ENCODE measurements around the gene SPEN.

The SPEN gene

DNA sequence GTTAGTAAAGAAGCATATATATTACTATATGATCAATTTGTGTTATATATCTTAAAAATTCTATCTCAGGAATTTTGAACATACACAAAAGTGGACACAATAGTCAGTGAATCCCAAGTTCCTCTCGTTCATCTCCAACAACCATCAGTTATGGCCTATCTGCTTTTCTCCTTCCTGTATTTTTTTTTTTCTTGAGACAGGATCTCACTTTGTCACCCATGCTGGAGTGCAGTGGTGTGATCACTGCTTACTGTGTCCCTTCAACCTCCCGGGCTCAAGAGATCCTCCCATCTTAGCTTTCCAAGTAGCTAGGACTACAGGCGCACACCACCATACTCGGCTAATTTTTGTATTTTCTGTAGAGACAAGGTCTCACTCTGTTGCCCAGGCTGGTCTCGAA, 9.4 kb downstream of the SPEN start:
- peaks cover 2% of the 10 kb centered on the region for H3F3A ChIP-seq (ENCODE audit: control insufficient read depth, insufficient read depth)
- H3K4me2 ChIP-seq (ENCODE audit: low read length): no peak overlapping the region
- H3K27me3 ChIP-seq (ENCODE audit: control insufficient read depth, low read length): no peaks in the 10 kb centered on the region
- peaks cover 28% of the 10 kb centered on the region for H4K20me1 ChIP-seq (ENCODE audit: control insufficient read depth, insufficient read depth, low read depth, low read length)
- H3K9me2 ChIP-seq (replicated peaks; ENCODE audit: control insufficient read depth, low read length): no peaks in the 10 kb centered on the region
- H3K4me1 ChIP-seq (ENCODE audit: control insufficient read depth, low read length): peaks cover 42% of the 10 kb centered on the region
- H3K9me3 ChIP-seq (ENCODE audit: control insufficient read depth, insufficient read depth, low read length): no peaks in the 10 kb centered on the region
- peaks cover 100% of the 10 kb centered on the region for H3K79me2 ChIP-seq (ENCODE audit: control insufficient read depth, low read length)
- no peak overlapping the region for H3K27ac ChIP-seq (ENCODE audit: low read depth, low read length)
- TF ChIP-seq, protein P1, sequence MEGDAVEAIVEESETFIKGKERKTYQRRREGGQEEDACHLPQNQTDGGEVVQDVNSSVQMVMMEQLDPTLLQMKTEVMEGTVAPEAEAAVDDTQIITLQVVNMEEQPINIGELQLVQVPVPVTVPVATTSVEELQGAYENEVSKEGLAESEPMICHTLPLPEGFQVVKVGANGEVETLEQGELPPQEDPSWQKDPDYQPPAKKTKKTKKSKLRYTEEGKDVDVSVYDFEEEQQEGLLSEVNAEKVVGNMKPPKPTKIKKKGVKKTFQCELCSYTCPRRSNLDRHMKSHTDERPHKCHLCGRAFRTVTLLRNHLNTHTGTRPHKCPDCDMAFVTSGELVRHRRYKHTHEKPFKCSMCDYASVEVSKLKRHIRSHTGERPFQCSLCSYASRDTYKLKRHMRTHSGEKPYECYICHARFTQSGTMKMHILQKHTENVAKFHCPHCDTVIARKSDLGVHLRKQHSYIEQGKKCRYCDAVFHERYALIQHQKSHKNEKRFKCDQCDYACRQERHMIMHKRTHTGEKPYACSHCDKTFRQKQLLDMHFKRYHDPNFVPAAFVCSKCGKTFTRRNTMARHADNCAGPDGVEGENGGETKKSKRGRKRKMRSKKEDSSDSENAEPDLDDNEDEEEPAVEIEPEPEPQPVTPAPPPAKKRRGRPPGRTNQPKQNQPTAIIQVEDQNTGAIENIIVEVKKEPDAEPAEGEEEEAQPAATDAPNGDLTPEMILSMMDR (IDR thresholded peaks at IDR 0.05; ENCODE audit: low read depth, low read length, poor library complexity, severe bottlenecking): no peak
- no peak for TF ChIP-seq EZH2phosphoT487 (IDR thresholded peaks at IDR 0.05; ENCODE audit: borderline replicate concordance, low read length)
- H3K4me3 ChIP-seq (ENCODE audit: low read length): no peak overlapping the region
- H3K36me3 ChIP-seq (ENCODE audit: control insufficient read depth, low read length): peaks cover 21% of the 10 kb centered on the region

DNA sequence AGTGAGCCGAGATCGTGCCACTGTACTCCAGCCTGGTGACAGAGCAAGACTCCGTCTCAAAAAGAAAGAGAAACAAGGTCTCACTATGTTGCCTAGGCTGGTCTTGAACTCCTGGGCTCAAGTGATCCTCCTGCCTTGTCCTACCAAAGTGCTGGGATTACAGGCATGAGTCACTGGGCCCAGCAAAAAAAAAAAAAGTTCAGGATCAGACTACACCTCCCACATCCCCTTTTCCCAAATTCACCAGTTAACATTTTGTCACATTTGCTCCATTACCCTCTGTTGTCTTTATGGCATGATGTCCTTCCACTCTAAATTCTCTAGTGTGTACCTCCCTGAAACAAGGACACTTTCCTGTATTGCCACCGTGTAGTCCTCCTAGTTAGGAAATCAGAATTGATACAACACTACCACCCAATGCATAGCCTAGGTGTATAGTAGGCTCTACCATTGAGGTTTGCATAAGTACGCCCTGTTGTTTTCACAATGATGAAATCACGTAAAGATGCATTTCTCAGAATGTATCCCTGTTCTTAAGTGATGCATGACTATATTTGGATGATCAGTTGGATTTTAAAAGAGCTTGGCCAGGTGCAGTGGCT, 10.7 kb downstream of the SPEN start:
- H3K79me2 ChIP-seq (ENCODE audit: control insufficient read depth, low read length): peaks cover 100% of the 10 kb centered on the region
- no peak overlapping the region for H3K27ac ChIP-seq (ENCODE audit: low read depth, low read length)
- H3K9me2 ChIP-seq (replicated peaks; ENCODE audit: control insufficient read depth, low read length): no peaks in the 10 kb centered on the region
- H3K4me1 ChIP-seq (ENCODE audit: control insufficient read depth, low read length): peaks cover 33% of the 10 kb centered on the region
- peaks cover 4% of the 10 kb centered on the region for H3F3A ChIP-seq (ENCODE audit: control insufficient read depth, insufficient read depth)
- no peaks in the 10 kb centered on the region for H3K9me3 ChIP-seq (ENCODE audit: control insufficient read depth, insufficient read depth, low read length)
- peaks cover 27% of the 10 kb centered on the region for H4K20me1 ChIP-seq (ENCODE audit: control insufficient read depth, insufficient read depth, low read depth, low read length)
- peaks cover 16% of the 10 kb centered on the region for H3K36me3 ChIP-seq (ENCODE audit: control insufficient read depth, low read length)
- no peak overlapping the region for H3K4me3 ChIP-seq (ENCODE audit: low read length)
- TF ChIP-seq EZH2phosphoT487 (IDR thresholded peaks at IDR 0.05; ENCODE audit: borderline replicate concordance, low read length): no peak
- TF ChIP-seq, protein P1 (IDR thresholded peaks at IDR 0.05; ENCODE audit: low read depth, low read length, poor library complexity, severe bottlenecking): no peak
- H3K27me3 ChIP-seq (ENCODE audit: control insufficient read depth, low read length): no peaks in the 10 kb centered on the region
- H3K4me2 ChIP-seq (ENCODE audit: low read length): no peak overlapping the region

DNA sequence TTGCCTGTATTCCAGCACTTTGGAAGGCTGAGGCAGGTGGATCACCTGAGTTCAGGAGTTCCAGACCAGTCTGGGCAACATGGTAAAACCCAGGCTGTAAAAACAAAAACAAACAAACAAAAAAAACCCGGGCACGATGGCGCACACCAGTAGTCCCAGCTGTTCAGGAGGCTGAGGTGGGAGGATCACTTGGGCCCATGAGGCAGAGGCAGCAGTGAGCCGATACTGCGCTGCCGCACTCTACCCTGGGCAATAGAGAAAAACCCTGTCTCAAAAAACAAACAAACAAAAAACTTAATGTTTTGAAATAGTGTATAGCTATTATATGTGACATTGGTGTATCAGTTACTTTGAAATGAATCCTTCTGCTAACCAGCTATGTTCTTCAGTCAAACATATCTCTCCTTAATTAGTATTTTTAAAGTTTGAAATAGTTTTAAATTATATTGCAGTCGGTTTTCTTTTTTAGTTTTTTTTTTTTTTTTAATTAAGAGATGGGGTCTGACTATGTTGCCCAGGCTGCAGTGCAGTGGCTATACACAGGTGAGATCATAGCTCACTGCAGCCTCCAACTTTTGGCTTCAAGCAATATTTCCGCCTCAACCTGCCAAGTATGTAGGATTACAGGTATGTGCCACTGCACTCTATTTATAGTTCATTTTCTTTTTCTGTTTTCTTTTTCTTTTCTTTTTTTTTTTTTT, 11.3 kb downstream of the SPEN start:
- Histone ChIP-seq H3K4me2 (ENCODE audit: low read length) (no peak overlapping the region), H3K9me3 (ENCODE audit: control insufficient read depth, insufficient read depth, low read length) (no peaks in the 10 kb centered on the region), H3F3A (ENCODE audit: control insufficient read depth, insufficient read depth) (peaks cover 6% of the 10 kb centered on the region), H3K4me1 (ENCODE audit: control insufficient read depth, low read length) (peaks cover 31% of the 10 kb centered on the region), H3K4me3 (ENCODE audit: low read length) (no peak overlapping the region), H3K36me3 (ENCODE audit: control insufficient read depth, low read length) (peaks cover 14% of the 10 kb centered on the region), H4K20me1 (ENCODE audit: control insufficient read depth, insufficient read depth, low read depth, low read length) (peaks cover 27% of the 10 kb centered on the region), H3K9me2 (replicated peaks; ENCODE audit: control insufficient read depth, low read length) (no peaks in the 10 kb centered on the region), H3K27me3 (ENCODE audit: control insufficient read depth, low read length) (no peaks in the 10 kb centered on the region), H3K27ac (ENCODE audit: low read depth, low read length) (no peak overlapping the region), H3K79me2 (ENCODE audit: control insufficient read depth, low read length) (peaks cover 100% of the 10 kb centered on the region)
- TF ChIP-seq, protein P1 (IDR thresholded peaks at IDR 0.05; ENCODE audit: low read depth, low read length, poor library complexity, severe bottlenecking): no peak
- TF ChIP-seq EZH2phosphoT487 (IDR thresholded peaks at IDR 0.05; ENCODE audit: borderline replicate concordance, low read length): no peak

Measured in DOHH2 (cell line).